KG1 (cell line): ENCODE results near the gene AIF1L.
"Not testable (repeated sequence)": the region's sequence is repeated elsewhere in the genome, so short reads cannot be mapped to it uniquely, and the experiment has no call there.

Experiments
- DNase-seq: peaks from one replicate; lab custom pipeline; 2025; lab: John Stamatoyannopoulos, UW

AIF1L gene

DNA sequence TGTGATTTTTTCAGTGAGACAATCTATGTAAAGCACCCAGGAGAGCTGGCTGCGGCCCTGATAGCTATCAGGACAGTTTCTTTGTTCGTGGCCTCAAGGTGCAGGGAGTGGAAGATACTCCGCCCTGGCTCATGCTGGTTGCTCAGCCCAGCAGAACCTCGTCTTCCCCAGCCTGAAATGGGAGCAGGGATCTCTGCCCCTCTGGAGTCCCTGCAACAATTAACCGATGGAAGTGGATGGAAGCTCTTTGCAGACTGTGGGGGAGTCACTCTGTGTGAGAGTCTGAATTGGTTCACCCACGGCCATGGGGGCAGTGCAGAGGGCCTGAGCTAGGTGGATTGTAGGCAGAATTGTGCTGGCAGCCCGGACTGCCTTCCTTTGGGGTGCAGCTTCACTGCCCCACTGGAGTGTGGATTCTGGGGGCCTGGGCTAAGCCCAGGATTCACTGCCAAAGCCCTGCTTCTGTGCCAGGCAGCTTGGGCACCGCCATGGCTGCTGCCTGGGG lies 2.8 kb downstream of the AIF1L start:
- DNase-seq = no peak

DNA sequence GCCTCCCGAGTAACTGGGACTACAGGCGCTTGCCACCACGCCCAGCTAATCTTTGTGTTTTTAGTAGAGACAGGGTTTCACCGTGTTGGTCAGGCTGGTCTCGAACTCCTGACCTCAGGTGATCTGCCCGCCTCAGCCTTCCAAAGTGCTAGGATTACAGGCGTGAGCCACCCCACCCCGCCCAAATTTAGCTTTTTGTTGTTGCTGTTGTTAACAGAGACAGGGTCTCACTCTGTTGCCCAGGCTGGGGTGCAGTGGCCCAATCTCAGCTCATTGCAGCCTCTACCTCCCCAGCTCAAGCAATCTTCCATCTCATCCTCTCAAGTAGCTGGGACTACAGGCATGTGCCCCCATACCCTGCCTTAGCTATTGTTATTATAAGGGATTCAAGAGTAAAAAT lies 3.5 kb downstream of the AIF1L start:
- DNase-seq = not testable (repeated sequence)

DNA sequence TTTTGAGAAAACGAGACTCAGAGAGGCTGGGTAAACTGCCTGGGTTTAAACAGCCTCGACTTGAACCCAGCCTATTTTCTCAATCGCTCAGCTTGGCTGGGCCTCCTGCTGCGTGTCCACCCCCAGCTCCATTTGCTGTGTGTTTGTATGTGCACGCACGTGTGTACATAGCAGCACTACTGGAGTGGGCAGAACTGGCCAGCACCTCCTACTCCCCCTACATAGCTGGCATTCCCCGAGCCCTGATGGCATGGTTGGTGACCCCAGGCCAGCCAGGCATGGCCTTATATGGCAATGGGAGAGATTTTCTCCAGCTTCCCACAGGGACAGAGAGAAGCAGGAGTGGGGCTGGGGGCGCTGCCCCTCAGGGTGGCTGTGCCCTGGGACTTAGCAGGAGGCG lies 4.1 kb downstream of the AIF1L start:
- no peak for DNase-seq

DNA sequence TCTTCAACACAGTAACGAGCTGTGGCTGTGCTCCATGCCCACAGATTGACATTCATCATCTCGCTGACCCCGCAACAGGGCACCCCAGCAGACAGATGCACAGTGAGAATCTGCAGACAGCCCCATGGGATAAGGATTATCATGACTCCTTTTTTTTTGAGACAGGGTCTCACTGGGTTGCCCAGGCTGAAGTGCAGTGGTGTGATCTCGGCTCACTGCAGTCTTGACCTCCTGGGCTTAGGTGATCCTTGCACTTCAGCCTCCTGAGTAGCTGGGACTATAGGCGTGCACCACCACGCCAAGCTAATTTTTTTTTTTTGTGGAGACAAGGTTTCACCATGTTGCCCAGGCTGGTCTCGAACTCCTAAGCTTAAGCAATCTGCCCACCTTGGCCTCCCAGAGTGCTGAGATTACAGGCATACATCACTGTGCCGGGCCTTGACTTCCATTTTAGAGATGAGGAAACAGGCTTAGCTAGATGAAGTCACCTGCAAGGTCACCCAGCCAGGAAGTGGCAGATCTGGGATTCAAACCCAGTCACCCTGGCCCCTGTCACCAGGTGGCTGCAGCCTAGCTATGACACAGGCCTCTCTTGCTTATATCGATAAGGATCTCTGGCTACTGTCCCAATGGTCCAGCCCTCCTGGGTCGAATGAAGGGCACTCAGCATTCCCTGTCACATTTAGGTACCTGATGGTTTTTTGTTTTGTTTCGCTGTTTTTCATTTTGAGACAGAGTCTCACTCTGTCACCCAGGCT lies 5.1 kb downstream of the AIF1L start:
- DNase-seq = no peak

DNA sequence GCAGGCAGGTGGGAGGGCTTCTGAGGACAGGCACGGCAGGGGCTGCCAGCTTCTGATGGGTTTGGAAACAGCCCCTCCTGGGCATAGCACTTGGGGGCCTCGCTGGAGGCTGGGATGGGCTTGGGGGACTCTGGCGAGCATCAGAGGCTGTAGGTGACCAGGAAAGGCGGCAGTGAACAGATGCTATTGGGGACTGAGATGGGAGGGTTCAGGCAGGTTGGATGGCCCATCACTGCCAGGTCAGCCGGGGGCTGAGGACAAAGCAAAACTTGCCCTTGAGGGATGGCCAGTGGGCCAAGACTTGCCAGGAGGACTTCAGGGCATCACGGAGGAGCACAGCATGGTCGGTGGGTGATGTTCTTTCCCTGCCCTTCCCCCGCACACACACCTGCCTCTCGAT lies 6.7 kb downstream of the AIF1L start:
- no peak for DNase-seq

DNA sequence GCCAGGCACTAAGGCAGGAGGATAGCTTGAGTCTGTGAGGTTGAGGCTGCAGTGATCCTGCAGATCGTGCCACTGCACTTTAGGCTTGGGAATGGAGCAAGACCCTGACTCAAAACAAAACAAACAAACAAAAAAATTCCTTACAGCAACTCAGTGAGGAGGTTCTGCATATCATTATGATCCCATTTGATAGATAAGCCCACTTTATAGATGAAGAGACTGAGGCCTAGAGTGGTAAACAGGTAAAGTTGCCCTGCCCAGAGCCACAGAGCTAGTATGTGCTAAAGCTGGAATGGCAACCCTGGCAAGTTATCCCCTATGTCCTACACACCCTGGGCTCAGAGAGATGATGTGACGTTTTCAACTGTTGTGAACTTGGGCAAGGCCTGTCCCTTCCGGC lies 7.2 kb downstream of the AIF1L start:
- no peak for DNase-seq

DNA sequence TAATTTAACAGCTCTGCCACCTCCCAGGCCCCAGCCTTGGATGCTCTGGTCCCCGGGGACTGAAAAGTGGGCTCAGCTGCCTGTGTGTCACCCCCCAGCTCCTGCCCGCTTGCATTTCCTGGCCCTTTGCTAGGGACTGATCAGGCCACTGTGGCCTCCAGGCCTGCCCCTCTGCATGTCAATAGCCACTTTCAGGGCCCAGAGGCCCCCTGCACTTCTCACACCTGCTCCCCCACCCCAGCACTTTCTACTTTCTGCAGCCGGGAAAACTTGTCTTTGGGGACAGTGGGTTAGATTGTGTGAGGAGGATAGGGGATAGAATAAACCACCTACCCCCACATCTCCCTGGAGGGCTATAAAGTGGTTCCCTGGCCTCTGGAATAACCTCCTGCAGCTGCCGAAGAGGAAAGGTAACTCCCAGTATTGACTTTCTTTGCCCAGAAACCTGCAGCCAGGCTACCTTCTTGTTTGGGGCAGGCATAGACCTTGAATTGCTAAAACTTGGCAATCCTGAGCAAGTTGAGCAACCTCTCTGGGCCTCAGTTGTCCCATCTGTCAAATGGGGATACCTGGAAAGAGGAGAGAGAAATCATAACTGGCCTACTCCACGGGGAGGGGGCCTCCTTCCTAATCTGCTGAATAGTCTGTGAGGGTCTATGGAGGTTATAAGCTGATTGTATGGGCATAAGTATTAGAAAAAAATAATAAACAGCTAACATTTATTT lies 7.8 kb downstream of the AIF1L start:
- no peak for DNase-seq

DNA sequence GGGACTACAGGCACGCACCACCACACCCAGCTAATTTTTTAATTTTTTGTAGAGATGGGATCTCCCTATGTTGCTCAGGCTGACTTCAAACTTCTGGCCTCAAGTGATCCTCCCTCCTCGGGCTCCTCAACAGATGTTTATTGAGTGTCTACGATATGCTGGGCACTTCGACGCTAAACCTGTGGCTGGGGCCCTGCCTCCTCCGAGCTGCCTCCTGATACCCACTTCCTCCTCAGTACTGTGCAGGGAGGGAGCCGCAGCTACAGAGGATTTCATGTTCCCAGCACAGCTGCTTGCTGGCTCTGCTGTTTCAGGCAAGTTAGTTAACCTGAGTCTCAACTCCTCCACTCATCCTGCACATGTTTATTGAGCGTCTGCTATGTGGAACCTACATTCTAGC lies 9.6 kb downstream of the AIF1L start:
- no peak for DNase-seq

DNA sequence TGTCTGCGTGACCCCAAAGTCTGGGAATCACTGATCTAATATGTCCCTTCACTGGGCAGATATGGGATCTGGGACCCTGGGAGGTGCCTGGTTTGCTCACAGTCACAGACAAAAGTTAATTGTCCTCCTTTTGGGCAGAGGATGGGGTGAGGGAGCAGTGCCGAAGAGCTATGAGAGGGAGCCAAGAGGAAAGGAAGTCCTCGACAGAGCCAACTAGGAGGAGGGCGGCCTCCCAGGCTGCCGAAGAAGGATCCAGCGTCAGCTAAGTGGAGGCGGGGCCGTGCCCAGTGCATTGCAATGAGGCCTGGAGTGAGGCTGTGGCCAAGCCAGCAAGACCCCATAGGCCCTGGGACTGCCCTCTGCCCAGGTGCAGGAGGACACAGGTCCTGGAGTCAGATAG lies 11.4 kb downstream of the AIF1L start:
- no peak for DNase-seq

DNA sequence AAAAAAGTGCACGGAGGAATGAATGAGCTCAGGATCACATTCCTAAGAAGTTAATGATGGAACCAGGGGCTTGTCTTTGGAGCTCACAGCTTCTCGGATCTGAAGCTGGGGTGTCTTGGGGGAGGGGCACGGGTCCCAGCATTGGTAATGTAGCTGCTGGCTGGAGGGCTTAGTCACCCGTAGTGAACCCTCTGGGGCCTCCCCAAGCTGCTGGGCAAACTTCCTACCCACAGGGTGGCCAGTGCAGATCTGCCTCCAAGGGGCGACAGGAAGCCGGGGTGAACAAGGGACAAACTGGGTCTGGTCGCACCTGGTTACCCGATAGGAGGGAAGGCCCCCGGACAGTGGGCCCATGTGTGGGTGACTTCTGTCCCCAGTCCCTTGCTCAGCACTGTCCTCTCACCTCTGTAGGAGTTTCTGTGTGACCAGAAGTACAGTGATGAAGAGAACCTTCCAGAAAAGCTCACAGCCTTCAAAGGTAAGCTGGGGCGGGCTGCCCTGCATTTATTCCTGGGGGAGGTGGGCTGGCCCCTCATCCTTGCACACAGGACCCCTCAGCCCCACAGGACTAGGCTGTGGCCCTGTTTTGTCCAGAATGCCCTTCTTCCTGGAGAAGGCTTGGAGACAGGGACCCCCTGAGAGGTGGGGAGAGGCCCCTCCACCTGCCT lies 15.0 kb downstream of the AIF1L start:
- no peak for DNase-seq

DNA sequence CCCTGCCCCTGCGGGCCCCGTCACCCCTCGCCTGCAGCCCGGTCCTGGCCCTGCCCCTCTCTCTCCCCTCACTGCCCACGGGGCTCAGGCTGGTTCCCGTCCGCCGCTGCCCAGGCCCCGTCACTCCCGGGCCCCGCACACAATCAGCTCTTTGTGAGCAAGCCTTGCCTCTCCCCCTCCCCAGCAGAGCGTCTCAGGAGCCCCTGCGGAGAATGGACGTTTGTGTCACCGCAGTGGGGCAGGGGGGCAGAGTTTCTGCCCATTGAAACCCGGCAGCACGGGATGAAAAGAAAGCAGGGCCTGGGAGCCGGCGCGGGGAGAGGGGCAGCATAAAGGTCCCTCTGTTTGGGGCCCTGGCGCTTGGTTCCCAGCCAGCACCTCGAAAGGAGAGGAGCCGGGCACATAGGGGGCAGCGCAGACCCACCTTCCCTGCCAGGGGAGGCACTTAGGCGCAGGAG lies 15.6 kb downstream of the AIF1L start:
- DNase-seq = no peak

DNA sequence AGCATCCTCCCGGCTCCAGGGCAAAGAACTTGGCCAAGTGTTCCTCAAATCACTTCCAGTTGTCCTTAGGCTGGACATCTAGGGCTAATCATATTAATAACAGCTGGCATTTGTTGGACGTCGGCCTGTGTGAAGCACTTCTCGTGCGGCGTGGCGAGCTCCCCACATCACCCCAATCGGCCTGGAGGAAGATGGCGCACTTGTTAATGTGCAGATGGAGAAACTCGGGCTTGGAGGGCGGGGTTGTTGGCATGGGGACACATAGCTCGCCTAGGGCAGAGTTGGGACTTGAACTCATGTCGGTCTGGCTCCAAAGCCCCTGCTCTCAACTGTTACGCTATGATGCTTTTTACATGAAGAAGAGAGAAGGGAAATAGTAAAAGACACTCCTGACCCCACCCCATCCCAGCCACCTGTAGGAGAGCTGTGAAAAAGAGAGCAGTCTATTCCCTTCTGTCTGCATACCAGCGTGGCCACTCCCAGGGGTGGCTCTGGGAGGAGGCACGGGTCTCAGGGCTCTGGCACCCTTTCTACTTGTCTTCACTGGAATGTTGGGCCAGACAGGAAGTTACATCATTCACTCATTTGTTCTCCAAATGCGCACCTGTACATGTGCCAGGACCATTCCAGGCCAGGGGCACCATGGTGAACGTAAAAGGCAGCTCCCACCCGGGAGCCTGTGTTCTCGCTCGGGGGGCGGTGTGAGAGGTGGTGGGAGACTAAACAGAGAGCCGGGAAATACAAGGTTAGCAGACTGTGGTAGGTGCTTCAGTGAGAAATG lies 16.2 kb downstream of the AIF1L start:
- DNase-seq = no peak

DNA sequence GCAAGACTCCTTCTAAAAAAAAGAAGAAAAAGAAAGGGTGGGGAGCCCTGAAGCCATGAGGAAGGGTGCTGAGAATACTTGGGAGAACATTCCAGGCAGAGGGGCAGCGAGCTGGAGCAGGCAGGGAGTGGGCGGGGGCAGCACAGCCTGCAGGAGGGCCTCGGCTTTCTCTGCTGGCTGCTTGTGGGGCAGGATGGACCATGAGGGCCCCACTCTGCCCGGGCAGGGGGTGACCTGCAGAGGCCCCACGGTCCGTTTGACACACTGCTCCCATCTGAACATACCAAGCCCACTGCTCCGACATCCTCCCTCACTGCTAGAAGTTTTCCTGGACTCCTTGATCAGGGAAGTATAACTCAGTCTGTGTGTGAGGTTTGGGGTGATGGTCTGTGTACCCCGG lies 17.3 kb downstream of the AIF1L start:
- DNase-seq = no peak

DNA sequence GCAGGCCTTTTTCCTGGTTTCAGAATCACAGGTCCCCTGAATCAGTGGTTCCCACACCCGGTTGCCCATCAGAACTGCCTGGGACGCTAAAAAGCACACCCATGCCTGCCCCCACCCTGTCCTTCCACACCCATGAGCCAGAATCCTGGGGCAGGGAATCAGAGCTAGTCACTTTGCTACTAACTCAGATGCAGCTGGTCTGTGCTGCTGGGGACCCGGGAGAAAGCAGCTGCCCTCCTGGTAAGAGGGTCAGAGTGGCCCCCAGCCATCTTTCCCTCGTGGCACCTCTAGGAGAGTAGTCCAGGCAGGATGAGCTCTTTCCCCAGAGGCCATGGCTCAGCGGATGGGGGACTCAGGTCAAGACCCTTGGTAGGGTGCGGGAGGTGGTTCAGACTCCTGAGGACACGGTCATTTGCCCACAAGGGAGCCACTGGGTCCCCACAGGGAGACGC lies 17.8 kb downstream of the AIF1L start:
- DNase-seq = no peak

DNA sequence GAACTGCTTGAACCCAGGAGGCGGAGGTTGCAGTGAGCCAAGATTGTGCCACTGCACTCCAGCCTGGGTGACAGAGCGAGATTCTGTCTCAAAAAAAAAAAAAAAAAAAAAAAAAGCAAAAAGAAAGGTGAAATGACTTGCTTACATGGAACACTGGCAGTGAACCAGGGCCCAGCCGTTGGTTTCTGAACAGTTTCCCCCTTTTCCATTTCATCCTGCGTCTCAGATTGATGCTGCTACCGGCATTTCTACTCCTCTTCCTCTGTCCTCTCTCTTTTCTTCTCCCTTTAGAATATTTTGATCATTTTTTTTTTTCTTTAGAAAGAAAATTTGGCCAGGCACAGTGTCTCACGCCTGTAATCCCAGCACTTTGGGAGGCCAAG lies 19.0 kb downstream of the AIF1L start:
- not testable (repeated sequence) for DNase-seq

DNA sequence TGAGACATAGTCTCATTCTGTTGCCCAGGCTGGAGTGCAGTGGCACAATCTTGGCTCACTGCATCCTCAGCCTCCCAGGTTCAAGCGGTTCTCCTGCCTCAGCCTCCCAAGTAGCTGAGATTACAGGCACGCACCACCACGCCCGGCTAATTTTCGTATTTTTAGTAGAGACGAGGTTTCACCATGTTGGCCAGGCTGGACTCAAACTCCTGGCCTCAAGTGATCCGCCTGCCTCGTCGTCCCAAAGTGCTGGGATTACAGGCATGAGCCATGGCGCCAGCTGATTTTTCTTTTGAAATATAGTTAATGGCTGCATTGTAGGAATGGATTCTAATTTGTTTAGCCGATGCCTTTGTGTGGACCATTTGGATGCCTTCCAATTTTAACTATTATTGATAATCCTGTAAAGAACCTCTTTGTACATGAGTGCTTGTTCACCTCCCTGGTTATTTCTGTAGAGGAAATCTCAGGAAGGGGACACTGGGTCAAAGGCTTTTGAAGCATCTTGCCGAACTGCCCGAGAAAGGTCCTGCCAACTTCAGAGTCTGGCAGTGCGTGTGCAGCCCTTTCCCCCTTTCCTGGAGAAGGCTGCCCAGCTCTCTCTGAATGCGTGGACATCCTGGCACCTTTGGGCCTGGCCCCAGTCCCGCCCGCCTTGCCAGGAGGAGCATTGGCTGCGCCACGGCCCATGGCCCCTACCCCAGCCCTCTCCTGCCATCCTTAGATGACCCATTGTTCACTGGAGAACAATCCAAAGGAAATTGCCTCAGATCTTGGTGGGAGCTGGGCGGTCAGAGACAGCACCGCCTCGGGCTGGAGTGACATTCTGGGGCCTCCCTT lies 20.2 kb downstream of the AIF1L start:
- DNase-seq = no peak

DNA sequence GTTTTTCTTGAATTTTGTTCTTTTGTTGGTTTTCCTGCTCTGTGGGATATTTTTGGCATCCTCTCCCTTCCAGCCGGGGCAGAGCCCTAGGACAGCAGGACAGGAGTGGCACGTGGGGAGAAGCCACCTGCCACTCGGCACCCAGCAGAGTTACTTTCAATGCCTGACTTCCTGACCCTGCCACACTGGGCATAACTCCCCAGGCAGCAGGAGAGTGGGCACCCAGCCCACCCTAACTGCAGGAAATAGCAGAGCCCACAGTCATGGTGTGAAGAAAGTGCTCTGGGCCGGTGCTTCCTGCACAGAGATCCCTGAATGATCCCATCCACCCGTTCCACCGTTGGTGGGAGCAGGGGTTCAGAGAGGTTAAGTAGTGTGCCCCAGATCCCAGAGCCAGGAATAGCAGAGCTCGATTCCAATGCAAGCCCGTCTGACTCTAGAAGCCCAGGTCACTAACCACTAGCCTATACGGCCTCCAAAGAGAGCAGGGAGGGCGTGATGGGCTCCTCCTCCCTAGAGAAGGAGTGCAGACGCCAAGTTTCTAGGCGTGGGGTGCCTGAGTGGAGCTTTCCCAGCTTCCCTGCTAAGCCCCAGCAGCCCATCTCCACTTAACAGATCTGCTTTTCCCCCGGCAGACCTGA lies 20.9 kb downstream of the AIF1L start:
- DNase-seq = no peak

DNA sequence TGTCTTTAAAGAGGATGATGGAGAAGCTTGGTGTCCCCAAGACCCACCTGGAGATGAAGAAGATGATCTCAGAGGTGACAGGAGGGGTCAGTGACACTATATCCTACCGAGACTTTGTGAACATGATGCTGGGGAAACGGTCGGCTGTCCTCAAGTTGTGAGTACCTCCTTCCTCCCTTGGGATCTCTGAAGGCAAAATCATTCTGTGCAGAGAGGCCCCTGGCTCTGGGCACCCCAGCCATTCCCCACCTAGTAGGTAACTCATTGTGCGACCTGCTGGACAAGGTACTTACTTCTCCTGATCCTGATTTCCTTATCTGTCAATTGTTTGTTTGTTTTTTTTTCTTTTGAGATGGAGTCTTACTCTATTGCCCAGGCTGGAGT lies 21.4 kb downstream of the AIF1L start:
- no peak for DNase-seq

DNA sequence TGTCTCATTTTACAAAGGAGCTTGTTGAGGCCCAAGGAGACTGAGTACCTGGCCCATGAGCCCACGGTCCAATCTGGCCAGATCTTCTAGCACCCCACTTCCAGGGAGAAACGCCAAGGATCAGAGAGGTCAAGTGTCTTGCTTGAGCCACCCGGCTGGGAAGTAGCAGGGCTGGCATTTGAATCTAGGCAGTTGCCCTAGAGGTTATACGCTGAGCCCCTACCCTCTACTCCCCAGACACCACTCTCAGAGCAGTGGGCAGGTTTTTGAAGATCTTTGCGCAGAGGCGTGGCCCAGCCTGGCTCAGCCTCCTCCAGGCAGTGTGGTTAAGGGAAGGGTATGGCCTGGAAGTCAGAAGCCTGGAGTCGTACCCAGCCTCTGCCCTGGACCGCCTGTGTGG lies 23.3 kb downstream of the AIF1L start:
- no peak for DNase-seq

DNA sequence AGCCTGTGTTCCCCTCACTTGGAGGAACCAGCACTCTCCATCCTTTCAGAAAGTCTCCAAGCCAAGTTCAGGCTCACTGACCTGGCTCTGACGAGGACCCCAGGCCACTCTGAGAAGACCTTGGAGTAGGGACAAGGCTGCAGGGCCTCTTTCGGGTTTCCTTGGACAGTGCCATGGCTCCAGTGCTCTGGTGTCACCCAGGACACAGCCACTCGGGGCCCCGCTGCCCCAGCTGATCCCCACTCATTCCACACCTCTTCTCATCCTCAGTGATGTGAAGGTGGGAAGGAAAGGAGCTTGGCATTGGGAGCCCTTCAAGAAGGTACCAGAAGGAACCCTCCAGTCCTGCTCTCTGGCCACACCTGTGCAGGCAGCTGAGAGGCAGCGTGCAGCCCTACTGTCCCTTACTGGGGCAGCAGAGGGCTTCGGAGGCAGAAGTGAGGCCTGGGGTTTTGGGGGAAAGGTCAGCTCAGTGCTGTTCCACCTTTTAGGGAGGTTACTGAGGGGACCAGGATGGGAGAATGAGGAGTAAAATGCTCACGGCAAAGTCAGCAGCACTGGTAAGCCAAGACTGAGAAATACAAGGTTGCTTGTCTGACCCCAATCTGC lies 24.4 kb downstream of the AIF1L start:
- no peak for DNase-seq
